ENCODE measurements around the gene VRK1. TPM values are rescaled to one million over a fixed set of nuclear protein-coding genes. Genes with fewer than 3 reads are reported as not detected.
A peak's percentile ranks its signal among the peaks of the same experiment; 100 is the strongest.

VRK1 gene
- polyA plus RNA-seq, 4 donors, result 23.1 to 28.3 (median 24.7) TPM

- no peak for DNase-seq (ENCODE audit: low read depth in 4 of 4, low spot score in 2 of 4)
Observed at GRCh38 chr14:96790706-96791105, 6.5 kb upstream of the VRK1 start.

- DNase-seq (ENCODE audit: low read depth in 4 of 4, low spot score in 2 of 4), result no peak
Observed at GRCh38 chr14:96792003-96792402, 5.2 kb upstream of the VRK1 start.

- DNase-seq (ENCODE audit: low read depth in 4 of 4, low spot score in 2 of 4), result peak in 1 of 4 donors; percentile 7
Observed at GRCh38 chr14:96792591-96792990, 4.6 kb upstream of the VRK1 start.

GRCh38 chr14:96793547-96793946 lies 3.6 kb upstream of the VRK1 start:
- no peak for DNase-seq (ENCODE audit: low read depth in 4 of 4, low spot score in 2 of 4)

- no peak for DNase-seq (ENCODE audit: low read depth in 4 of 4, low spot score in 2 of 4)
Observed at GRCh38 chr14:96795109-96795828, 1.9 kb upstream of the VRK1 start.

- DNase-seq (ENCODE audit: low read depth in 4 of 4, low spot score in 2 of 4), result no peak
Observed at GRCh38 chr14:96797582-96798349, 584 bp downstream of the VRK1 start.

- no peak for DNase-seq (ENCODE audit: low read depth in 4 of 4, low spot score in 2 of 4)
Observed at GRCh38 chr14:96798956-96799355, 1.8 kb downstream of the VRK1 start.

GRCh38 chr14:96799489-96800054 lies 2.4 kb downstream of the VRK1 start:
- DNase-seq (ENCODE audit: low read depth in 4 of 4, low spot score in 2 of 4), result no peak

GRCh38 chr14:96801931-96802330 lies 4.7 kb downstream of the VRK1 start:
- DNase-seq (ENCODE audit: low read depth in 4 of 4, low spot score in 2 of 4), result no peak

GRCh38 chr14:96802963-96803362 lies 5.8 kb downstream of the VRK1 start:
- DNase-seq (ENCODE audit: low read depth in 4 of 4, low spot score in 2 of 4), result no peak

- no peak for DNase-seq (ENCODE audit: low read depth in 4 of 4, low spot score in 2 of 4)
Observed at GRCh38 chr14:96803958-96804357, 6.8 kb downstream of the VRK1 start.

- DNase-seq (ENCODE audit: low read depth in 4 of 4, low spot score in 2 of 4), result no peak
Observed at GRCh38 chr14:96804895-96805294, 7.7 kb downstream of the VRK1 start.

- DNase-seq (ENCODE audit: low read depth in 4 of 4, low spot score in 2 of 4), result no peak
Observed at GRCh38 chr14:96805956-96806355, 8.8 kb downstream of the VRK1 start.

GRCh38 chr14:96806836-96807235 lies 9.7 kb downstream of the VRK1 start:
- no peak for DNase-seq (ENCODE audit: low read depth in 4 of 4, low spot score in 2 of 4)

GRCh38 chr14:96808619-96809406 lies 11.6 kb downstream of the VRK1 start:
- no peak for DNase-seq (ENCODE audit: low read depth in 4 of 4, low spot score in 2 of 4)

- DNase-seq (ENCODE audit: low read depth in 4 of 4, low spot score in 2 of 4), result no peak
Observed at GRCh38 chr14:96811265-96811664, 14.1 kb downstream of the VRK1 start.

GRCh38 chr14:96811985-96812667 lies 14.9 kb downstream of the VRK1 start:
- no peak for DNase-seq (ENCODE audit: low read depth in 4 of 4, low spot score in 2 of 4)

- DNase-seq (ENCODE audit: low read depth in 4 of 4, low spot score in 2 of 4), result no peak
Observed at GRCh38 chr14:96816281-96816680, 19.1 kb downstream of the VRK1 start.

GRCh38 chr14:96817750-96818666 lies 20.8 kb downstream of the VRK1 start:
- no peak for DNase-seq (ENCODE audit: low read depth in 4 of 4, low spot score in 2 of 4)

Data from left renal cortex interstitium (tissue), 4 donors.